GM23248 (cell line): ENCODE data around the gene SUPV3L1.

ENCODE experiments used
- EZH2 ChIP-seq: fragments of 200-600 bp; sonication (generic); IDR thresholded peaks from 2 replicates; pipeline ENCODE4 v1.6.1; 2018; ENCODE audit warnings: antibody characterized with exemption, mild to moderate bottlenecking; ENCODE audit not compliant: insufficient read depth, poor library complexity, severe bottlenecking
- EZH2phosphoT487 ChIP-seq: fragments of 200-600 bp; sonication (generic); IDR thresholded peaks from 2 replicates; pipeline ENCODE4 v1.6.1; 2018; ENCODE audit warnings: antibody characterized with exemption, moderate library complexity, mild to moderate bottlenecking, low read depth; ENCODE audit not compliant: insufficient read depth

DNA sequence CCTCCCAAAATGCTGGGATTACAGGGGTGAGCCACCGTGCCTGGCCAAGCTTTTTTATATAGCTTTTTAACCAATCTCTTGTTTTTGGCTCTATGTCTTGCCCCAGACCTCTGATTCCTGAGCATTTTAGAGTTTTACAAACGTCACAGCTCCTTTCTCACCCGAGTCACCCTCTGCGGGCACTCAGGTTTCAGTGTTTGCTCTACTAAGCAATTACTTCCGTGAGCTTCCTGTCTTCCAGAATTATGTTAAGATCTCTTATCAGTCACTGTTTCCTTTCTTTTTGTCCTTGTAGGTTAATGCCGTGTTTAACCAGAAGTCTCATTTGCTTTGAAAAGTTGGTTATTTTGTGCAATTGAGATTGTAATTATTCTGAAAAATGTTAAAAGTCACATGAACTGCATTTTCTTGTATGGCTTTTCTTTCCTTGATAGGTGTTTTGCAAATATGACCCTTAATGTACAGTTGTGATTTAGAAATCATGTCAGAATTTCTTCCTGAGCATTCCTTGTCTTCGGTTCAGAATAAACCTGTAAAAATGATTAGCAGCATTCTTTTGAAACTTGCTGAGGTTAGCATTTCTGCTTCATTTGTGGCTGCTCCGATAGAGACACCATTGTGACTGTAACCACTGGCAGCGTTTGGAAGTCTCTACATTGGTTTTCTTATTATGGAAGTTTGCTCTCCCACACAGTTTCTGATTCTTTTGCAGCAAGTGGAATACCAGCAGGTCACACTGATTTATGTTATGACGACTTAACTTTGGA is 35.6 kb downstream of the SUPV3L1 start:
- TF ChIP-seq EZH2, result no peak
- TF ChIP-seq EZH2phosphoT487, result no peak
